Activated T-cell treated with anti-CD3 and anti-CD28 coated beads for 1 hour (primary cell): Measurements from ENCODE around the gene CD1B.
"Not testable (repeated sequence)": the region's sequence is repeated elsewhere in the genome, so short reads cannot be mapped to it uniquely, and the experiment has no call there.

Experiments
- DNase-seq: peaks from one replicate; pipeline ENCODE4 v3.0.0-alpha.2; 2020; ENCODE audit warnings: low read depth

Gene CD1B

DNA sequence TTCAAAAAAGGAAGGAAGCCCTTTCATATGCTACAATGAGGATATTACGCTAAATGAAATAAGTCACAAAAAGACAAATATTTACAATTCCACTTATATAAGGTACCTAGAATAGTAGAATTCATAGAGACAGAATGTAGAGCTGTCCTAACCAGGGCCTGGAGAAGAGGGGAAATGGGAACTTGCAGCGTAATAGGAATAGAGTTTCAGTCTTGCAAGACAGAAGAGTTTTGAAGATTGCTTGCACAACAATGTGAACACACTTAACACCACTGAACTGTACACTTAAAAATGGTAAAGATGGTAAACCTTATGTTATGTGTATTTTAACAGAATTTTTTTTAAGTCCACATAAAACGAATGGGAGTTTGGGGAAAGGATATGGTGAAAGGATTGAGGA lies 2.9 kb downstream of the CD1B start:
- DNase-seq, result no peak

DNA sequence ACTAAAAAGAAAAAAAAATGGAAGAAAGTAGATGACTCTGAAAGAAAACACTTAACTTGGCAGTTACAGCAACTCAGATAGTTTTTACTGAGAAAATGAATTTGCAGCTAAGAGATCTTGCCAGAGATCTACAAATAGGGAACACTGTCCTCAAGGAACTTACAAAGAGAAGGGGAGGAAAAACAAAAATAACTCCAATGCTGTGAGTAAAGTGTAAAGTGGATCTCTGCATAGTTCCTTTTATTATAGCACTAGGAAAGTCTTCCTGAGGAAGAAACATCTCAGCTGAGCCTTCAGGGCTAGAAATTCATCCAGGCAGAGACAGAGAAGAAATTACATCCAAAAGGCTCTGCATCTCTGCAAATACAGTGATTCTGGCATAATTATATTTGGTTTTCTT lies 3.9 kb downstream of the CD1B start:
- DNase-seq, result no peak

DNA sequence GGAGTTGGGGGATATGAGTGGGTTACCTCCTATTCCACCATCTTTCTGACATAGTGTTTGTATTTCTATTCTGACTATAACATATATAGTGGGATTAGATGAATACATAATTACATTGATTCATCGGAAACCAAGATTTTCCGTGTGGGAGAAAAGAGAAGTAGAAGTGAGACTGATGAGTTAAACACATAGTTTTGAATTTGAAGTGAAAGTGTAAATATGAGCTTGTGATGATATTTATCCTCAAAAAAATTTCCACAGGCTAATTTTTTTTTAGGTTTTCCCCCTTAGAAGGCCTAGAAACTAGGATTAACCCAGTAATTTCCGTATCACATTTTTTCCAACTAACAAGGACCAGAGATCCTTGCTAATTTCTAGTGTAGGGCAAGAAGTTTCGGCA lies 6.9 kb downstream of the CD1B start:
- DNase-seq, result no peak

DNA sequence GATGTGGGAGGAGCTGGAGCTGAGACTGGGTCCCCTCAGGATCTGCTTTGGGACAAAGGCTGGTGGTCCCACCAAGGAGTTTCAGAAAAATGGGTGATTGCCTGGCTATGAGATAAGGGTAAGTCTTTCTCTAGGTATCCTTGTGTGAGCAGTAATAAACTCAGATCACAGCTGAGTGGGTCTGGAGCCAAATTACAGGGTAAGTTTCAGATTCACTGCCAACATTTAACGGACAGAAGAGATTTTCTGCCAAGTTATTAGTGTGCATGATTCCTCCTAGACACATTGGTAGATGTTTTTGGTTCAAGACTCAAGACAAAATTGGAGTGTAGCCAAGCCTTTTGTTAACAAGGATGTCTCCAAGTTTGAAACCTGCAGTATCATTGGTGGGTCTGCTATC lies 7.5 kb downstream of the CD1B start:
- no peak for DNase-seq

DNA sequence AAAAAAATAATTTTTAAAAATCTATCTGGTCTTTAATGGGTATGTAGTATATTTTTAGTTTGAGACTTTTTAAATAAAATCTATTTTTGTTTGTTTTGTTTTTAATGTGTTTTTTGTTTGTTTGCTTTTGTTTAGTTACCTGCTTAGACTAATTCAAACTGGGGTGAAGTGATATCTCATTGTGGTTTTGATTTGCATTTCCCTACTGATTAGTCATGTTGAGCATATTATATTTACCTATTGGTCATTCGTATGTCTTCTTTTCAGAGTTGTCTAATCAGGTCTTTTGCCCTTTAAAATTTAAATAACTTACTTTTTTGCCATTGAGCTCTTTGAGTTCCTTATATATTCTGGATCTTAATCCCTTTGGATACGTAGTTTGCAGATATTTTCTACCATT lies 20.3 kb downstream of the CD1B start:
- no peak for DNase-seq

DNA sequence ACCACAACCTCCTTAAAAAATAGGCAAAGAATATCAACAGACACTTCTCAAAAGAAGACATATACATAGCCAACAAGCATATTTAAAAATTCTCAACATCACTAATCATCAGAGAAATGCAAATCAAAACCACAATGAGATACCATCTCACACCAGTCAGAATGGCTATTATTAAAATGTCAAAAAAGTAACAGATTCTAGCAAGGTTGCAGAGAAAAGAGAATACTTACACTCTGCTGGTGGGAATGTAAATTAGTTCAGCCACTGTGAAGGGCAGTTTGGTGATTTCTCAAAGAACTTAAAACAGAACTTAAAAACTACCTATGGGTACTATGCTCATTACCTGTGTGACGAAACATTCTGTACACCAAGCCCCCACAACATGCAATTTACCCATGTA lies 20.7 kb downstream of the CD1B start:
- no peak for DNase-seq

DNA sequence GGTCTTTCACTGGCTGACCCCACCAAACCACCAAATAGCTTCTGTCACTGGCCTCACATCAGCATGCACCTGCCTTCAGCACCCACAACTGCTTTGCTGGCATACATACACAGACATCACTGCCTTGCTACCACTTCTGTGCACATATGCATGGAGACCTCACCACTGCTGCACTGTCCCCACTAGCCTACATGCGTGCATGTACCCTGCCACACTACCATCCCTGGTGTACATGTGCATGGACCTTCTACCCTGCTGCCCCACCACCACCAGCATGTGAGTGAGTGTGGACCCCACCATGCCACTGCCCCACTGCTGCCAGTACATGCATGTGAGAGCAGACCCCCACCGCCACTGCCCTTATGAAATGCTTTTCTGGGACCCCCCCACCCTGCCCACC lies 35.5 kb downstream of the CD1B start:
- no peak for DNase-seq

DNA sequence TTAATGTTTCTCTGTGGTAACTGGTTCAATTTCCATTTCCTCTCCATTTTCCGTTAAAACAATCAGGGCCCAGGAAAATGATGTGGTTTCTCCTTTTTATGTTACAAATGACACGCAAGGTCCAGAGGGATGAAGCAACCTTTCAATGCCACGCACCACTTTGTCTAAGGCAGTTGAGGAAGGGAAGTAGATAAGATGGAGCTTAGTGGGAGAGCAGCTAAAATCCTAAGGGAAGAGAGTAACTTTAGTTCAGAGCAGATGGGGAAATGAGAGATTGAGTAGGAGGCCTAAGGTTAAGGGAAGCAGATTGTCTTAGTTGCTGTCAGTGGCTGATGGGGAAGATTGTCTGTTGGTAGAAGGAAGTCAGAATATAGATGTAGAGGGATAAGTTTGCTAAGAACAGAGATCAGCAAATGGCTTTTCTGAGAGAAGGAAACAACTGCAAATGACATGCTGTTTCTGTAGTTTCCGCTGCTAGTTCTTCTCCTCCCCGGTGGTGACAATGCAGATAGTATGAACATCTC lies 40.9 kb downstream of the CD1B start:
- no peak for DNase-seq

DNA sequence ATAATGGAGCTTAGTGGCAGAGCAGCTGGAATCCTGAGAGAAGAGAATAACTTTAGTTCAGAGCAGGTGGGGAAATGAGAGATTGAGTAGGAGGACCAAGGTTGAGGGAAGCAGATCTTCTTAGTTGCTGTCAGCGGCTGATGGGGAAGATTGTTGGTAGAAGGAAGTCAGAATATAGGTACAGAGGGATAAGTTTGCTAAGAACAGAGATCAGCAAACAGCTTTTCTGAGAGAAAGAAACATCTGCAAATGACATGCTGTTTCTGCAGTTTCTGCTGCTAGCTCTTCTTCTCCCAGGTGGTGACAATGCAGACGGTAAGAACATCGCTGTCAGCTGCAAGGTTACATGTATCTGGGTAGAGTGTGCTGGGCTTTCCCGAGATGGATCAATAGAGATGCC lies 41.5 kb downstream of the CD1B start, which contains the start of gene CD1C:
Gene CD1C, plus strand, starts transcription at position 113 of the 400 bp plus-strand sequence. Its CDS starts 142 bp downstream, at position 255.
- DNase-seq, result no peak

DNA sequence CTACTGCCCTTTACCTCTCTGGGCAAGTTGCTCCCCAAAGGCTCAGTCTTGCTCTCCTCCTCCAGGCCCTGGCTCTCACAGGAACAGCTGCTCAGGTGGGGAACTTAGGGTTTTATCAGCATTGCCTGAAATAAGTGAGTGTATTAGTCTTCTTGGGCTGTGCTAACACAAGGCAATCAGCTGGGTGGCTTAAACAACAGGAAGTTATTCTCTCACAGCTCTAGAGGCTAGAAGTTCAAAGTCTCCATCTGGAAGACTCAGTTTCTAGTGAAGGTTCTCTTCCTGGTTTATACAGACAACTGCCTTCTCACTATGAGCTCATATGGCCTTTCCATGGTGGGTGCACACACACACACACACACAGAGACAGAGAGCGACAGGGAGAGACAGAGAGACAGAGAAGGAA lies 44.4 kb downstream of the CD1B start:
- DNase-seq, result no peak

DNA sequence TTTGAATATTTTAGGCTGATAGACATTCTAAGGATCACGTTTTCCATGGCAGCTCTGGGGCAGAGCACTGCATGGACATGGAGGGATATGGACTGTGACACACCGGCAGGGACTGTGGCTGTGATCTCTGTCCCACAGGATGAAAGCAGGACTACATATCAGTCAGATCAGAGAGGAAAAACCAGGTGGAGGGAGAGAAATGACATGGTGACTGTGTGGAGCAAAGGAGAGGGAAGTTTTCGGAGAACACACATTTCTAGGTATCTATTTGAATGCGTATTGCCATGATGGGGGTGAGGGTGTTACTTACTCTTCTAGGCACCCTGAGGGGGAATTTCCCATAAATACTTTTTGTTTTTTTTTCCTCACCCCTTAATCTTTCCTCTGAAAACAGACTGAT lies 44.8 kb downstream of the CD1B start:
- no peak for DNase-seq

DNA sequence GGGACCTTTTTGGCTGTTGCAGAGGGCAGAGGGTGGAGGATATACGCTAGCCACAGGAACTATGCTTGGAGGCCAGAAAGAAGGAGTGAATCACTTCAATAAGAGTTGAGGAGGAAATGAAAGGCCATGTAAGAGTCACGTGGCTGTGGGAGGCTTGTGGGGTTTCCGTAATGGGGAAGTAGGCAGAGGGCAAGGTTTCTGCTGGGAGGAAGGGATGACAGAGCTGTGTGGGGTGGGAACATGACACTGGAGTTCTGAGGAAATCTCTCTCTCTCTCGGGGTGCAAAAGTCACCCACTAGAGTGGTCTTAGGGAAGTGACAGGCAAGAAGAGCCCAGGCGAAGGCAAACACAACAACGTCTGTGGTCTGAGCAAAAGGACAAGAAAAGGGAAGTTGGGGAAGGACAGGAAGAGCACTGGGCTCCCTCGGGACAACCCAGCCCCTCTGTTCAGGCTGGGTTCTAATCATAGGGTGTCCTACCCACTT lies 45.5 kb downstream of the CD1B start:
- no peak for DNase-seq

DNA sequence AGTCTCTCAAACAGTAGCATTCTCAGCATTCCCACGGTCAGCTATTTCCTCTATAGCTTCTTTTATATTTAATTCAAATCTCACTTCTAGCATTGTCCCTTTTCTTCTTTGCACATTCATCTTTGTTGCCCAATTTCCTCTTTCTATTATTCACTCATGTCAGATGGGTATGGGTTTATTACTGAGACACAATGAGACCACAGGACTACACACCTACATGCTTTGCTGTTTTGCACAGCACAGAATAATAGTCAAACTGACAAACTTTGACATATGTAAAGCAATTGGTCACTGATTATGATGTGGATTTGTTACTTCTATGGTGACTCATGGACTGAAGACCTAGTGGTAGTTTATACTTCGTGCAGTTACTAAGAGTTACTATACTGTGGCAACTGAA lies 47.4 kb downstream of the CD1B start:
- no peak for DNase-seq

DNA sequence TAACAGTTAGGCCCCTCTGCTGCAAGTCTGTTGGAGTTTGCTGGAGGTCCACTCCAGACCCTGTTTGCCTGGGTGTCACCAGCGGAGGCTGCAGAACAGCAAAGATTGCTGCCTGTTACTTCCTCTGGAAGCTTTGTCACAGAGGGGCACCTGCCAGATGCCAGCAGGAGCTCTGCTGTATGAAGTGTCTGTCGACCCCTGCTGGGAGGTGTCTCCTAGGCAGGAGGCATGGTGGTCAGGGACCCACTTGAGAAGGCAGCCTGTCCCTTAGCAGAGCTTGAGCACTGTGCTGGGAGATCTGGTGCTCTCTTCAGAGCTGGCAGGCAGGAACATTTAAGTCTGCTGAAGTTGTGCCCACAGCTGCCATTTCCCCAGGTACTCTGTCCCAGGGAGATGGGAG lies 48.9 kb downstream of the CD1B start:
- not testable (repeated sequence) for DNase-seq
